ENCODE data around the gene LILRB4. TPM values are rescaled to one million over a fixed set of nuclear protein-coding genes. Genes with fewer than 3 reads are reported as not detected.
"Not testable (repeated sequence)": the region's sequence is repeated elsewhere in the genome, so short reads cannot be mapped to it uniquely, and the experiment has no call there.

Gene LILRB4
- total RNA-seq, 1 donor from 2014 or later: not detected

- H2AFZ ChIP-seq (ENCODE audit: low read depth, low read length); H3K79me2 ChIP-seq (ENCODE audit: insufficient read depth, low read length); H3K4me1 ChIP-seq (ENCODE audit: insufficient read depth, low read length); H3K27ac Mint-ChIP-seq (ENCODE audit: unreplicated experiment); FAIRE-seq; H3K4me3 Mint-ChIP-seq (ENCODE audit: unreplicated experiment); H3K4me3 ChIP-seq (ENCODE audit: insufficient read depth, low read depth, low read length); H3K9ac ChIP-seq (ENCODE audit: low read length); H3K4me1 Mint-ChIP-seq (ENCODE audit: low read depth, unreplicated experiment); H3K36me3 Mint-ChIP-seq (ENCODE audit: low read depth, unreplicated experiment); H4K20me1 ChIP-seq (ENCODE audit: insufficient read depth, low read length); H3K36me3 ChIP-seq (ENCODE audit: insufficient read depth, low read length); H3K27me3 ChIP-seq (ENCODE audit: insufficient read depth, low read length); DNase-seq (ENCODE audit: low read depth); H3K4me2 ChIP-seq (ENCODE audit: low read length); H3K27me3 Mint-ChIP-seq (ENCODE audit: low read depth, unreplicated experiment); H3K9me3 ChIP-seq (ENCODE audit: insufficient read depth, low read depth, low read length); H3K27ac ChIP-seq (ENCODE audit: low read depth, low read length): not testable (repeated sequence)
- H3K9me3 Mint-ChIP-seq (ENCODE audit: unreplicated experiment): peaks cover 21% of the 10 kb centered on the region
Measured at GRCh38 chr19:54624934-54625730, 37.7 kb upstream of the LILRB4 start.

- H3K4me2 ChIP-seq (ENCODE audit: low read length): no peak overlapping the region
- DNase-seq (ENCODE audit: low read depth) (no peak), FAIRE-seq (no peak)
- no peaks in the 10 kb centered on the region for H4K20me1 ChIP-seq (ENCODE audit: insufficient read depth, low read length)
- H3K4me3 Mint-ChIP-seq (ENCODE audit: unreplicated experiment): no peak overlapping the region
- no peak overlapping the region for H2AFZ ChIP-seq (ENCODE audit: low read depth, low read length)
- no peak for TF ChIP-seq CTCF (IDR thresholded peaks at IDR 0.05; ENCODE audit: insufficient read depth, low read depth, low read length)
- no peak for TF ChIP-seq EZH2 (IDR thresholded peaks at IDR 0.05; ENCODE audit: insufficient read depth, low read length)
- no peaks in the 10 kb centered on the region for H3K36me3 ChIP-seq (ENCODE audit: insufficient read depth, low read length)
- H3K36me3 Mint-ChIP-seq (ENCODE audit: low read depth, unreplicated experiment): no peaks in the 10 kb centered on the region
- peaks cover 5% of the 10 kb centered on the region for H3K9me3 ChIP-seq (ENCODE audit: insufficient read depth, low read depth, low read length)
- no peak overlapping the region for H3K27ac ChIP-seq (ENCODE audit: low read depth, low read length)
- no peak overlapping the region for H3K27ac Mint-ChIP-seq (ENCODE audit: unreplicated experiment)
- no peaks in the 10 kb centered on the region for H3K4me1 Mint-ChIP-seq (ENCODE audit: low read depth, unreplicated experiment)
- H3K4me3 ChIP-seq (ENCODE audit: insufficient read depth, low read depth, low read length): no peak overlapping the region
- no peak overlapping the region for H3K9ac ChIP-seq (ENCODE audit: low read length)
- peaks cover 24% of the 10 kb centered on the region for H3K9me3 Mint-ChIP-seq (ENCODE audit: unreplicated experiment)
- no peaks in the 10 kb centered on the region for H3K27me3 ChIP-seq (ENCODE audit: insufficient read depth, low read length)
- H3K79me2 ChIP-seq (ENCODE audit: insufficient read depth, low read length): no peaks in the 10 kb centered on the region
- H3K27me3 Mint-ChIP-seq (ENCODE audit: low read depth, unreplicated experiment): no peaks in the 10 kb centered on the region
- no peaks in the 10 kb centered on the region for H3K4me1 ChIP-seq (ENCODE audit: insufficient read depth, low read length)
Measured at GRCh38 chr19:54626757-54627156, 36.0 kb upstream of the LILRB4 start.

GRCh38 chr19:54627912-54628311, 34.9 kb upstream of the LILRB4 start:
- not testable (repeated sequence) for H3K4me1 Mint-ChIP-seq (ENCODE audit: low read depth, unreplicated experiment); FAIRE-seq; H3K27me3 Mint-ChIP-seq (ENCODE audit: low read depth, unreplicated experiment); H4K20me1 ChIP-seq (ENCODE audit: insufficient read depth, low read length); DNase-seq (ENCODE audit: low read depth); H3K4me2 ChIP-seq (ENCODE audit: low read length); H3K4me3 ChIP-seq (ENCODE audit: insufficient read depth, low read depth, low read length); H3K9me3 ChIP-seq (ENCODE audit: insufficient read depth, low read depth, low read length); H3K27me3 ChIP-seq (ENCODE audit: insufficient read depth, low read length); H3K27ac ChIP-seq (ENCODE audit: low read depth, low read length); H2AFZ ChIP-seq (ENCODE audit: low read depth, low read length); H3K36me3 Mint-ChIP-seq (ENCODE audit: low read depth, unreplicated experiment); H3K4me3 Mint-ChIP-seq (ENCODE audit: unreplicated experiment); H3K36me3 ChIP-seq (ENCODE audit: insufficient read depth, low read length); H3K27ac Mint-ChIP-seq (ENCODE audit: unreplicated experiment); H3K9ac ChIP-seq (ENCODE audit: low read length); H3K79me2 ChIP-seq (ENCODE audit: insufficient read depth, low read length); H3K4me1 ChIP-seq (ENCODE audit: insufficient read depth, low read length)
- H3K9me3 Mint-ChIP-seq (ENCODE audit: unreplicated experiment): peaks cover 24% of the 10 kb centered on the region

GRCh38 chr19:54630262-54630661, 32.5 kb upstream of the LILRB4 start, which contains the start of gene LILRB1:
LILRB1 (plus strand) TSS chr19:54630484; CDS start chr19:54631074, 590 bp downstream.
- H3K27me3 ChIP-seq (ENCODE audit: insufficient read depth, low read length); H2AFZ ChIP-seq (ENCODE audit: low read depth, low read length); H3K4me3 ChIP-seq (ENCODE audit: insufficient read depth, low read depth, low read length); H3K36me3 Mint-ChIP-seq (ENCODE audit: low read depth, unreplicated experiment); H3K4me1 ChIP-seq (ENCODE audit: insufficient read depth, low read length); H3K4me3 Mint-ChIP-seq (ENCODE audit: unreplicated experiment); DNase-seq (ENCODE audit: low read depth); H3K79me2 ChIP-seq (ENCODE audit: insufficient read depth, low read length); H3K4me2 ChIP-seq (ENCODE audit: low read length); H3K27ac Mint-ChIP-seq (ENCODE audit: unreplicated experiment); H3K9ac ChIP-seq (ENCODE audit: low read length); H4K20me1 ChIP-seq (ENCODE audit: insufficient read depth, low read length); H3K27me3 Mint-ChIP-seq (ENCODE audit: low read depth, unreplicated experiment); H3K9me3 ChIP-seq (ENCODE audit: insufficient read depth, low read depth, low read length); H3K27ac ChIP-seq (ENCODE audit: low read depth, low read length); H3K4me1 Mint-ChIP-seq (ENCODE audit: low read depth, unreplicated experiment); FAIRE-seq; H3K36me3 ChIP-seq (ENCODE audit: insufficient read depth, low read length): not testable (repeated sequence)
- H3K9me3 Mint-ChIP-seq (ENCODE audit: unreplicated experiment): peaks cover 15% of the 10 kb centered on the region

Measured in astrocyte (in vitro differentiated cells and primary cell).